GM18858 (cell line): ENCODE data around the gene CDH24.
A peak's percentile ranks its signal among the peaks of the same experiment; 100 is the strongest.

Experiments used
- ATAC-seq: cut with Tn5 transposase; IDR thresholded peaks from one replicate; pipeline ENCODE4 v1.9.1; 2021; ENCODE audit not compliant: unreplicated experiment

The CDH24 gene

GRCh38 chr14:23063601-23064000 lies 6.3 kb upstream of the CDH24 start:
- ATAC-seq = no peak

- ATAC-seq = no peak
These were observed 4.7 kb upstream of the CDH24 start for GRCh38 chr14:23062002-23062401.

- no peak for ATAC-seq
These were observed 3.4 kb upstream of the CDH24 start for GRCh38 chr14:23060536-23061260.

- ATAC-seq = no peak
These were observed 1.6 kb upstream of the CDH24 start for GRCh38 chr14:23058654-23059504.

GRCh38 chr14:23057757-23058653 lies 685 bp upstream of the CDH24 start:
- peak; percentile 50 for ATAC-seq

GRCh38 chr14:23056145-23056955 lies 970 bp downstream of the CDH24 start:
- no peak for ATAC-seq

GRCh38 chr14:23055621-23056144 lies 1.6 kb downstream of the CDH24 start:
- no peak for ATAC-seq

GRCh38 chr14:23055147-23055550 lies 2.2 kb downstream of the CDH24 start:
- no peak for ATAC-seq

- ATAC-seq = no peak
These were observed 3.1 kb downstream of the CDH24 start for GRCh38 chr14:23054000-23054811.

- no peak for ATAC-seq
These were observed 3.9 kb downstream of the CDH24 start for GRCh38 chr14:23053426-23053825.

- no peak for ATAC-seq
These were observed 4.6 kb downstream of the CDH24 start for GRCh38 chr14:23052671-23053070.

- no peak for ATAC-seq
These were observed 5.1 kb downstream of the CDH24 start for GRCh38 chr14:23052182-23052623.

GRCh38 chr14:23051141-23052057 lies 5.9 kb downstream of the CDH24 start:
- no peak for ATAC-seq

GRCh38 chr14:23049011-23049410 lies 8.3 kb downstream of the CDH24 start:
- ATAC-seq = no peak

GRCh38 chr14:23047751-23048693 lies 9.3 kb downstream of the CDH24 start:
- ATAC-seq = no peak

- no peak for ATAC-seq
These were observed 10.2 kb downstream of the CDH24 start for GRCh38 chr14:23047034-23047634.
